GM21528 (cell line): ENCODE results near the gene NOL9.
"Not testable (repeated sequence)": the region's sequence is repeated elsewhere in the genome, so short reads cannot be mapped to it uniquely, and the experiment has no call there.

Experiments
- ATAC-seq: cut with Tn5 transposase; IDR thresholded peaks from one replicate; pipeline ENCODE4 v1.9.1; 2021; ENCODE audit warnings: mild to moderate bottlenecking, moderate library complexity; ENCODE audit not compliant: unreplicated experiment, low FRiP score

The NOL9 gene

DNA sequence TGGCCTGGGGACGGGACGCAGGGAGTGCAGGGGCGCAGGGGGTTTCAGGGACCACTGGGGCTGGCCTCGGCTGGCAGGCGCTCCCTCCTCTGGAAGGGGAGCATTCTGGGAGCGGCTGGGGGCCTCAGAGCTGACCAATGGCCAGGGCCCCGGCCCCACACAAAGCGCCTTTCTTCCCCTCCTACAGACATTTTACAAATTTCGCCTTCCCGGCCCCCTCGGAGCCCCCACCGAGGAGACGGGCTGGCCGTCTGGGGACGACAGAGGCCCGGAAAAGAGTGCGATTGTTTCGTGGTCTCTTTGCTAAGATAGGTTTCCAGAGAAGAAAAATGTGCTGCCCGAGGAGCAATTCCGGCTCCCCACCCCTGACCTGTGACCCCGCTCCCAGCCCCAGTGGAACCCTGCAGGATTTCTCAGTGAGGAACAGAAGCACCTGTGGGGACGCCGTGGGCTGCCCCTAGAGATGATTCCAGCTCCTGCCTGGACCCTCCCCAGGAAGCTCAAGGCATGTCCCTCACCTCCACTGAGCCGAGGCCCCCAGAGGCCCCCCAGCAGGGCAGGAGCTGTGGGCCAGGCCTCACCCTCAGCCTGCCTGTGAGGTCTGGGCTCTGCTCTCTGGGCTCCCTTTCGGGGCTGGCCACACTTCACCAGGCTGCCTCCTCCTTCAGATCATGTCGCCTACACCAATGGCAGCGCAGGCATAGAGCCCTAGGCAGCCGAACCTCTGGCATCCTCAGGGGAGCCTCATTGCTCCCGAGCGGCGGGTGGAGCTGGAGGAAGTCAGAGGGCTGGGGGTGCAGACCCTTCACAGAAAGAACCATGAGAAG lies 47.9 kb downstream of the NOL9 start:
- ATAC-seq: no peak

DNA sequence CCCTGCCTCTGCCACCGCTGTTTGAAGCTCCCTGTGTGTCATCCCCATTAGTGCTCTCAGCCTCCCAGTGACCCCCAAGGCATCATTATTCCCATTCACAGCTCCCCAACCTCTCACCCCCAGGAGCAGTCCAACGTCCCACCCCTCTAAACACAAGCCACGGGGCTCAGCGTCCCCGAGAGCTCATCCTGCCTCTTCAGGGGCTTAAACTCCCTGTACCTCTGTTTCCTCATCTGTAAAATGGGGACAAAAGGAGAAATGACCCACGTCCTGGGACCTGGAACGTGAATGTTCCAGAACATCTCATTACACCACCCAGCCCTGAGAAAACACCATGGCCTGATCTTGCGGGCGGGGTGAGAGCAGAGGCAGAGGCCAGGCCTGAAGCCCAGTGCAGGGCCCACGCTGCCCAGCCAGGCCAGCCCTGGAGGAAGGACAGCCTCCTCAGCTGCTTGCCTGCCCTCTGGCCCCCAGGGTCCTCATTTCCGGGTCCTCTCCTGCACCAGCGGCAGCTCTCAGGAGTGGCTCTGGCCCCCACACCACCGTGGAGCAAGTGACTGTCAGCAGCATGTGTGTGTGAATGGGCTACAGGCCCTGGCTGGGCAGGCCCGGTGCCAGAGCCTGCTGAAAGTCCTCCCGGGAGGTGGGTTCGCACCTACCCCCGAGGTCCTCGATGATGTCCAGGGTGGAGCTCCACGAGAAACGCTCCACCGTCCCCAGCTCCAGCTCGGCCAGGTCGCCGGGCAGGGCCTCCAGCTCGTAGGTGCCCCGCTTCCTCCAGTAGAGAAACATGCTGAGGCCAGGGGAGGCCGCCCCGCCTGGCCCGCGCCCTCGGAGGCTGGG lies 48.7 kb downstream of the NOL9 start:
- ATAC-seq: no peak

DNA sequence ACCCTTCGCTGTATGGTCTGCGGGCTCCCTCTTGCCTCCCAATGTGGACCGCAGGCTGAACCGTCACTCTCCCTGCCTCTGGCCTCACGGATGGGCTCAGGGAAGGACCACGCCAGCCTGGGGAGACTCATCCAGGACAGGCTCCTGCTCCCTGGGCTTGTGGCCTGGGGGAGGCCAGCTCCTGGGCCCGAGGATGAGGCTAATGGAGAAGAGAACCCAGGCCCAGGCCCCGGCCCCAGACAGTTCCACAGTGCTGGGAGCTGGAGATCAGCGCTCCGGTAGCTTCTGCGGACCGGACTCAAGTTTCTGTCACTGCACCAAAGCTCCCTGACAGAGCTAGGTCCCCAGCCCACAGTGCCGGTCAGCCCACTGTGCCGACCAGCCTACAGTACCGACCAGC lies 49.4 kb downstream of the NOL9 start:
- ATAC-seq: no peak

GRCh38 chr1:6503884-6504602 lies 50.3 kb downstream of the NOL9 start:
- no peak for ATAC-seq

DNA sequence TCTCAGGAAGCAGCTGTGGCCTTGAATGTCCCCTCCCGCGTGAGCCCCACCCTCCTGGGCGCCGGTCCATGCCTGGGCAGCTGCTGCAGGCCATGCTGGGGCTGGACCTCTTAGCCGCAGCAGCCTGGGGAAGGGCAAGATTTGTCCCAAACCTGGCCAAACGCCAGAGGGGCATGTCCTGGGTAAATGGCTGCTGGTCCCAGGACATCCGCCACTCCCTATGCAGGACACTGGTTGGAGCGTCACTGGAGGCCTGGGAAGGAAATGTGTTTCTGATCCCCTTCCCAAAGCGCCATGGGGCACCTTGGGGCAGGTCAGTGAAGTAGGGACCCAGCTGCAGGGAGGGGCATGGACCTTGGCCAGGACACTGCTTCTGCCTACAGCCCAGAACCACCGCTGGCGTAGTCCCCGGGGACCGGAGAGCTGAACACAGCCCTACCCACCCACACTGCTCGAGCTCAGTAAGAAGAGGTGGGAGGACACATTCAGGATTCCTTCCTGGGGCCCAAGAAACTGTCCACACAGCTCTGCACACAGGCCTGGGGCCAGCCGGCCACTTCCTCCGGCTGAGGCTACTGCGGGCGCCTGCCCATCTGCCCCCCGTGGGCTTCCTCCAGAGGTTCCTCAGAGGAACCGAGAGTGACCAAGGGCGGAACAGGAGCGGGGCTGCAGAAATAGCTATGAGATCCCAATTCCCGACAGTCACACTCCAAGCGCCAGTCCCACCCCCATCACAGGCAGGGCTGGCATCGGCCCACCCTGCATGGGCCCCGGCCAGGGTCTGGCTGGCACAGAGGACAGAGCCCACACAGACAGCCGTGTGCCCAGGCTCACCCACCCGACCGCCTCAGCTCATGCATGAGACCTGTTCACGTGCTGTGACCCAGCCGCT lies 52.1 kb downstream of the NOL9 start:
- ATAC-seq: no peak

GRCh38 chr1:6501279-6501813 lies 53.0 kb downstream of the NOL9 start:
- ATAC-seq: no peak

GRCh38 chr1:6500544-6501278 lies 53.6 kb downstream of the NOL9 start:
- ATAC-seq: no peak

- no peak for ATAC-seq
Observed at GRCh38 chr1:6499296-6499695, 55.0 kb downstream of the NOL9 start.

DNA sequence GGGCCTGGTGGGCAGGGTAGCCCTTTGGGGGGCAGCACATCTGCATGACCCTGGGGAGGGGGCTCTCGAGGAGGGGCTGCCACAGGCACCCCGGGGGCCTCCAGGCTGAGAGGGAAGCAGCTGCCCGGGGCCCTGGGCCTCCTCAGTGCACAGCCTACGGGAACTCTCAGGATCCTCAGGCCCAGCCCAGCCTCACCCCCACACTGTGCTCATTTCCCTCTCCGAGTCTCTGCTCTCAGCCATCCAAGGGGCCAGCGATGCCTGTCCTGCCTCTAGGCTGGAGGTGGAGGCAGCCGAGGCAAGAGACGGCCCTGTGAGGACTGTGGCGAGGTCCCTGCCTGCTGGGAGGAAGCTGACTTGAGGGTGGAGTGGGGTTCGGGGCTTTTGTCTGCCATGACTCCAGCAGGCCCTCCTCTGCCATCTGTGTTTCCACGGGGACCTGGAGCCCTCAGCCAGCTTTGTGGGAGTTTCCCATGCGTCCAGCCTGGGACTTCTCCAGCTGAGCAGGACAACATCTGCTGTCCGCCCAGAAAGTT lies 55.7 kb downstream of the NOL9 start:
- ATAC-seq: no peak

DNA sequence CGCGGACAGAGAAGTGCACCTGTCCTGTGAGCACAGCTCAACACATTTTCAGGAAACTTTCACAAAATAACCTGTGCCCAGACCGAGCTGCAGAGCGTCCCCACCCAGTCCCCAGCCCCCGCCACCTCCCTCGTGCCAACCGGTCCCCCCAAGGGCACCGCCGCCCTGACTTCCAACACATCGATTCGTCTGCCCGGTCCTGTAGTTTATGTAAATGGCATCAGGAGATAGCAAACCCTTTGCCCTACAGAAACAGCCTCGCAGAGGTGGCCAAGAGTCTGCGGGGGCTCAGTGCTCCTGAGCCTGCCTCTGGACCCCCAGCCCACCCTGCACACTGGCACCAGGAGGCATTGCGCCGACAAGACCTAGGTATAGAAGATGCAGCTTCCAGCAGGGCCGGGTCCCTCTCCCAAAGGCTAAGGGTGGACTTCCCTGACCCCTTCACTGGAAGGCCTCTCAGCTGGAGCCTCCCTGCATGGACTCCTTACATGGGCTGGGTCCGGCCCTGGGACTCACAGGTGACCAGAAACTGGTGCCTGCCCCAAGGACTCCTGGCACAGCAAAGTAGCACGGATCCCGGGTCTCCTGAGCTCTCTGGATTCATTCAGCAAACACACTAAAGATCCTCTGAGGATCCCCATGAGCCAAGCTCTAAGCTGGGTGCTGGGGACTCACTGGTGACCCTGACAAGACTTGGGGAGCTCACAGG lies 56.3 kb downstream of the NOL9 start:
- ATAC-seq: no peak

- ATAC-seq: no peak
Observed at GRCh38 chr1:6497215-6497866, 57.0 kb downstream of the NOL9 start.

DNA sequence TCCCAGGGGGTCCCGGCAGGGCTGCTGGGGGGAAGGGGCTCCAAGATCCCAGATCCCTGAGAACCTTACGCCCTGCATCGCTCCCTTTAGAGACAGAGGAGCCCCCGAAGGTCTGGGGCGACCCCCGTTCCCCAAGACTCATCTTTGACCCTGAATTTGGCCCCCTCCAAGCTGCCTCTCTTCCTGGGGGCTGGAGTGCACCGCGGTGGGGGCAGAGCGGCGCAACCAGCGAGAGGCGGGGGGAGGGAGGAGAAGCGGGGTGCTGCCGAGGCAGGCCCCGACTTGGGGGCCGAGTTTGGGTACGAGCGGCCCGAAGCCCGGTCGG lies 57.5 kb downstream of the NOL9 start:
- no peak for ATAC-seq

- no peak for ATAC-seq
Observed at GRCh38 chr1:6496365-6496721, 58.0 kb downstream of the NOL9 start.

- no peak for ATAC-seq
Observed at GRCh38 chr1:6495540-6496364, 58.6 kb downstream of the NOL9 start.

- ATAC-seq: no peak
Observed at GRCh38 chr1:6495041-6495441, 59.3 kb downstream of the NOL9 start.

DNA sequence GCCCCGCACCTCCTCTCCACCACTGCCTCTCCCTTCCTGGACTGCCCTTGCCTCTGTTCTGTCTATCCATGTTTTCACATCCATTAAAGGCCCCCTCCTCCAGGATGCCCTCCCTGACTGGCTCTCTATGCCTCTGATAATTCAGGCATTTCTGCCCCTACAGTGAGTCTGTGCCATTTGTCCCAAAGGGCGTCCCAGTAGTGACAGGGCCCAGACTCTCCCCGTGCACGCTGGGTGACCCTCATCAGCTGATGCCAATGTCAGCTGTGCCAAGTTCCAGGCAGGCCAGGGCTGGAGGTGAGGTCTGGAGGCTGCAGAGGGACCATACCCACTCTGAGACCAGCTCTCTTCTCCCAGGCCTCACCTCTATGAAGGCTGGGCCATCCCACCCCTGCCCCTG lies 59.7 kb downstream of the NOL9 start:
- ATAC-seq: no peak

GRCh38 chr1:6493834-6494223 lies 60.5 kb downstream of the NOL9 start:
- not testable (repeated sequence) for ATAC-seq
